DMS53 treated with DMSO at 0.1 percent for 48 hours (cell line): ENCODE results near the gene SPRED1.

Experiments used
- DNase-seq: peaks from one replicate; lab custom pipeline; 2025; ENCODE audit not compliant: unreplicated experiment; lab: John Stamatoyannopoulos, UW

Gene SPRED1

DNA sequence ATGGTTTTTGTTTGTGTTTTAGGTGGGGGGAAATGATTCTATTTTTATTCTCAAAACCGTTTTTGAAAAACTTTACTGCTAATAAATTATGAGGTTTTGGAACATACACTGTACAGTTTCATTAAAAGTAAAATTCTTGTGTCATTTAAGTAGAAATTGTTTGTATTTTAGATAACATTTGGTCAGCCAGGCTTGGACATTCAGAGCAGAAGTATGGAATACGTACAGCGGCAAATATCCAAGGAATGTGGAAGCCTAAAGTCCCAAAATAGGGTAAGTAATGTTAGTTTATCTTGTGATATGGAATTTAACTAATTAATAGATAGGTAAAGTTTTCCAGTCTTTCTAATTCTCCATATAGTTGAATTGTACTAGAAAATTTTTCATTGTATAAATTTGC is 96.6 kb downstream of the SPRED1 start:
- no peak for DNase-seq

GRCh38 chr15:38351466-38351865 is 98.8 kb downstream of the SPRED1 start:
- DNase-seq, result no peak

GRCh38 chr15:38354315-38354929 is 101.8 kb downstream of the SPRED1 start:
- DNase-seq, result peak; percentile 17

DNA sequence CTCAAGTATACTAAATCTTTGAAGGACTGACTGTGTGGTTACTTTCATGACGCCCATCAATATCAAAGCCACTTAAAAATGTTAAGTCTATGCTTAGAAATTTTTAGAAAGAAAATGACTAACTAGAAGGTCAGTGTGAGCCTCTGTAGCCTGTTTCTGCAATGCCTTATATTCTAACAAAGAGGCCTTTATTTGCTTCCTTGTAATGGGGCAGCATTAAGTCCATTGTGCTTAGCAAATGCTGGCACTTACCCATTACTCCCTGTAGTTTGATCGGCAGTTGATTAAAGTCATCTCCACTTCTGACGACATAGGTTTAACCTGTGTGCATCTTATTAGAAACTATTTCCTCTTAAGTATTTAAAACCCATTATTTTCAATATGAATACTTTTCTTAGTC is 109.7 kb downstream of the SPRED1 start:
- no peak for DNase-seq

- DNase-seq, result no peak
These were observed 114.8 kb downstream of the SPRED1 start for GRCh38 chr15:38367476-38367875.

DNA sequence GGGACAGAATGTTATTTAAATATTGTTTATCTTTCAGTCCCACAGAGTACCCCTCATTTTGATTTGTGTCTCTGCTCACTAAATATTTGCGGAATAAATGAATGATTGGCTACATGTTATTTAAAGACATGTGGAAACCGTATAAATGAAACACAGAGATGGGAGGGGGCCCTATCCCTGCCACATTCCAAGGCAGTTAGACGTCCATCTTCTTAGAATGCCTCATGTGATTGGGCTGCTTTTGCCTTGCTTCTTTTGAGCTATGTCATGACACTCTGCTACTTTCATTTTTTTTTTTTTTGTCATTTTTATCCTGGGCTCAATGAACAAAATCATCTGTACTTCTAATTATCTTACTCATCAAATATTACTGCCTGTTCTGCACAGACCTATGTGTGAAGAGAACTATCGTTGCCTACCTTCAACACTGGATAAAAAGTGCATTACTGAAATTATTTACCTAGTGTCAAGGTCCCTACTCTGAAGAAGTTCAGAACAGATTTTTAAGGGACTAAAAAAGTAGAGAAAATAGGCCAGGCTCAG is 117.4 kb downstream of the SPRED1 start:
- no peak for DNase-seq

DNA sequence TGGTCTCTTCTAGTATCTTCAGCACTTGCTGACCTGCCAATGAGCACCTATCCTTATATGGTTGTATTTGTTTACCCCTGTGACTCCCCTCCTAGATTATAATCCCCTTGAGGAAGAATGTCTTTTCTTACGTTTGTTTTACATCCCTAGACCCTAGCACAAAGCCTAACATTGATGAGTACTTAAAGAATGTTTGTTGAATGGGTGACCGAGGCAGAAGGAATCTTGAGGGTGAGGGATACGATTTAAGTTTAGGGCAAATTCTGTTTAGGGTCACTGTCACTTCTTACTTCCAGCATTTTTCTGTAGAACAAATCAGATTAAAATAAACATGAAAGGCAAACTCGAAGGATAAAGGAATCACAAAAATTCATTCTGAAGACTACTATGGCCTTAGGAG is 120.4 kb downstream of the SPRED1 start:
- DNase-seq, result no peak

- no peak for DNase-seq
These were observed 121.4 kb downstream of the SPRED1 start for GRCh38 chr15:38374029-38374428.

- no peak for DNase-seq
These were observed 121.9 kb downstream of the SPRED1 start for GRCh38 chr15:38374556-38374955.

DNA sequence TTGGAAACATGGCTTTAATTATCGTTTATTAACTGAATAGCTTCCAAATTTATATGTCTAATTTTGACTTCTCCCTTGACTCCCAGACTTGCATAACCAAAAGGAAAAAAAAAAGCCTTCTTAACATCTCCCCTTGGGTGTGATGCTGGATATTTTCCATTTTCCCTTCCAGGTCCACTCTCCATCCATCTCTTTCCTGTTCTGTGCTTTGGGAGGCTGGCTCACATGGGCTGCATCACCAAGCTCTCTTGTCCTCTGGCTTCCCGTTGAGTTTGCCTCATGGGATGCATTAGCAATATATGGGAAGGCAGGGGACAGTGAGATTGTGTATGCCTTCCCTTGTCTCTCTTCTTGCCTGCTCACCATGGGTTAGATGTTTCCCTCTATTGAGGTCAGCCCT is 123.4 kb downstream of the SPRED1 start:
- no peak for DNase-seq

- no peak for DNase-seq
These were observed 125.0 kb downstream of the SPRED1 start for GRCh38 chr15:38377636-38378035.

DNA sequence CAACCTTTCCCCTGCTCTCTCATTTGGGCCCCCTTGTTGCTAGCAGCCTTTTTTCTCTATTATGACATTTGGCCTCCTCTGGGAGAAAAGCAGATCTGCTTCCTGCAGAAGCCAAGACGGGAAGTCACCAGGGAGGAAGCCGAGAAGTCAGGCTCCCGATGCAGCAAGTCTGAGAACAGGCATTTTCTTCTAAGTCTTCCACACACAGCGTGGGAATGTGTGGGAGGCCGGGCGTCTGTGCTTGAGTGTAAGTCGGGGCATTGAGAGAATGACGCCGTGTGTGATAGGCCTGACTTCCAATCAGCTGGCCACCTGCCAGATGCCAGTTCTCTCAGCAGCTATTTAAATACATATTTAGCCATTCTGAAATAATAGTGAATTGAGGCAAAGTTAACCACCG is 125.5 kb downstream of the SPRED1 start:
- no peak for DNase-seq

GRCh38 chr15:38389924-38390542 is 137.4 kb downstream of the SPRED1 start:
- DNase-seq, result peak; percentile 13

- DNase-seq, result no peak
These were observed 138.6 kb downstream of the SPRED1 start for GRCh38 chr15:38391191-38391590.

GRCh38 chr15:38398134-38398533 is 145.5 kb downstream of the SPRED1 start:
- DNase-seq, result peak; percentile 0

- DNase-seq, result no peak
These were observed 148.5 kb downstream of the SPRED1 start for GRCh38 chr15:38401106-38401505.

GRCh38 chr15:38401701-38402100 is 149.1 kb downstream of the SPRED1 start:
- DNase-seq, result no peak

GRCh38 chr15:38406436-38406835 is 153.8 kb downstream of the SPRED1 start:
- DNase-seq, result no peak
